ENCODE measurements around the gene CACNA2D3. TPM values are rescaled to one million over a fixed set of nuclear protein-coding genes. Genes with fewer than 3 reads are reported as not detected.
"Not testable (repeated sequence)": the region's sequence is repeated elsewhere in the genome, so short reads cannot be mapped to it uniquely, and the experiment has no call there.

CACNA2D3 gene
- polyA plus RNA-seq, 4 donors: 1.5 to 2.1 (median 1.7) TPM

GRCh38 chr3:54434756-54435155, 312.4 kb downstream of the CACNA2D3 start:
- DNase-seq (ENCODE audit: low read depth in 4 of 4, low spot score in 3 of 4): no peak

- no peak for DNase-seq (ENCODE audit: low read depth in 4 of 4, low spot score in 3 of 4)
These were observed 314.9 kb downstream of the CACNA2D3 start for GRCh38 chr3:54437271-54437670.

GRCh38 chr3:54443561-54444161, 321.3 kb downstream of the CACNA2D3 start:
- no peak for DNase-seq (ENCODE audit: low read depth in 4 of 4, low spot score in 3 of 4)

GRCh38 chr3:54445630-54446029, 323.3 kb downstream of the CACNA2D3 start:
- DNase-seq (ENCODE audit: low read depth in 4 of 4, low spot score in 3 of 4): no peak

GRCh38 chr3:54447427-54447826, 325.1 kb downstream of the CACNA2D3 start:
- DNase-seq (ENCODE audit: low read depth in 4 of 4, low spot score in 3 of 4): no peak

- no peak for DNase-seq (ENCODE audit: low read depth in 4 of 4, low spot score in 3 of 4)
These were observed 332.5 kb downstream of the CACNA2D3 start for GRCh38 chr3:54454806-54455205.

- DNase-seq (ENCODE audit: low read depth in 4 of 4, low spot score in 3 of 4): no peak
These were observed 336.0 kb downstream of the CACNA2D3 start for GRCh38 chr3:54458357-54458756.

GRCh38 chr3:54464554-54464953, 342.2 kb downstream of the CACNA2D3 start:
- DNase-seq (ENCODE audit: low read depth in 4 of 4, low spot score in 3 of 4): not testable (repeated sequence)

GRCh38 chr3:54476891-54477290, 354.5 kb downstream of the CACNA2D3 start:
- no peak for DNase-seq (ENCODE audit: low read depth in 4 of 4, low spot score in 3 of 4)

GRCh38 chr3:54481606-54482365, 359.4 kb downstream of the CACNA2D3 start:
- DNase-seq (ENCODE audit: low read depth in 4 of 4, low spot score in 3 of 4): no peak

- DNase-seq (ENCODE audit: low read depth in 4 of 4, low spot score in 3 of 4): no peak
These were observed 362.0 kb downstream of the CACNA2D3 start for GRCh38 chr3:54484334-54484733.

GRCh38 chr3:54486317-54486716, 364.0 kb downstream of the CACNA2D3 start:
- no peak for DNase-seq (ENCODE audit: low read depth in 4 of 4, low spot score in 3 of 4)

- DNase-seq (ENCODE audit: low read depth in 4 of 4, low spot score in 3 of 4): no peak
These were observed 365.9 kb downstream of the CACNA2D3 start for GRCh38 chr3:54488297-54488696.

GRCh38 chr3:54494209-54494608, 371.9 kb downstream of the CACNA2D3 start:
- DNase-seq (ENCODE audit: low read depth in 4 of 4, low spot score in 3 of 4): no peak

GRCh38 chr3:54506603-54507002, 384.3 kb downstream of the CACNA2D3 start:
- no peak for DNase-seq (ENCODE audit: low read depth in 4 of 4, low spot score in 3 of 4)

GRCh38 chr3:54507876-54508460, 385.6 kb downstream of the CACNA2D3 start:
- no peak for DNase-seq (ENCODE audit: low read depth in 4 of 4, low spot score in 3 of 4)

- no peak for DNase-seq (ENCODE audit: low read depth in 4 of 4, low spot score in 3 of 4)
These were observed 388.2 kb downstream of the CACNA2D3 start for GRCh38 chr3:54510506-54510905.

GRCh38 chr3:54511766-54512365, 389.5 kb downstream of the CACNA2D3 start:
- DNase-seq (ENCODE audit: low read depth in 4 of 4, low spot score in 3 of 4): no peak

GRCh38 chr3:54514006-54514405, 391.7 kb downstream of the CACNA2D3 start:
- no peak for DNase-seq (ENCODE audit: low read depth in 4 of 4, low spot score in 3 of 4)

- DNase-seq (ENCODE audit: low read depth in 4 of 4, low spot score in 3 of 4): no peak
These were observed 392.1 kb downstream of the CACNA2D3 start for GRCh38 chr3:54514416-54514815.

- DNase-seq (ENCODE audit: low read depth in 4 of 4, low spot score in 3 of 4): no peak
These were observed 393.3 kb downstream of the CACNA2D3 start for GRCh38 chr3:54515441-54516213.

All from right renal pelvis (tissue), 4 donors.